ENCODE measurements around the gene MTHFD1L.

Gene MTHFD1L

DNA sequence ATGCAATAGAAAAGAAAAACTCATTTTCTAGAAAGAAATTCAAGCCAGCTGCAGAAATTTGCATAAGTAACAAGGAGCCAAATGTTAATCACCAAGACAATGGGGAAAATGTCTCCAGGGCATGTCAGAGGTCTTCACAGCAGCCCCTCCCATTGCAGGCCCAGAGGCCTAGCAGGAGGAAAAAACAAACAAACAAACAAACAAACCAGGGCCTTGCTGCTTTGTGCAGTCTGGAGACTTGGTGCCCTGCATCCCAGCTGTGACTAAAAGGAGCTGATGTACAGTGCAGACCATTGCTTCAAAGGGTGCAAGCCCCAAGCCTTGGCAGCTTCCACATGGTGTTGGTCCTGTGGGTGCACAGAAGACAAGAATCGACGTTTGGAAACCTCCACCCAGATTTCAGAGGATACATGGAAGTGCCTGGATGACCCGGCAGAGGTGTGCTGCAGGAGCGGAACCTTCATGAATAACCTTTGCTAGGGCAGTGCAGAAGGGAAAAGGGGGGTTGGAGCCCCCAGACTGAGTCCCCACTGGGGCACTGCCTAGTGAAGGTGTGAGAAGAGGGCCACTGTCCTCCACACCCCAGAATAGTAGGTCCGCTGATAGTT, 263.4 kb downstream of the MTHFD1L start:
- peaks cover 2% of the 10 kb centered on the region for H3K4me1 ChIP-seq (ENCODE audit: insufficient read depth, insufficient read length)
- no peak overlapping the region for H3K4me3 ChIP-seq (ENCODE audit: insufficient read length, low read depth)
- no peaks in the 10 kb centered on the region for H3K27me3 ChIP-seq (ENCODE audit: insufficient read depth, insufficient read length)
- peaks cover 11% of the 10 kb centered on the region; the same call in 1 of the 2 replicates for H3K9me3 ChIP-seq (ENCODE audit: insufficient read depth, low read length)
- H3K36me3 ChIP-seq (ENCODE audit: insufficient read depth, insufficient read length, low read length), result no peaks in the 10 kb centered on the region
- DNase-seq (ENCODE audit: low read depth, low spot score), result no peak
- no peak overlapping the region for H3K9ac ChIP-seq (ENCODE audit: insufficient read length, low read depth)
- TF ChIP-seq YY1 (IDR thresholded peaks at IDR 0.05; ENCODE audit: insufficient read depth, insufficient read length), result no peak
- TF ChIP-seq SUZ12 (IDR thresholded peaks at IDR 0.05; ENCODE audit: extremely low read depth, insufficient read depth, insufficient read length), result no peak
- no peak for TF ChIP-seq ZNF274 (IDR thresholded peaks at IDR 0.05; ENCODE audit: low read depth, low read length)

DNA sequence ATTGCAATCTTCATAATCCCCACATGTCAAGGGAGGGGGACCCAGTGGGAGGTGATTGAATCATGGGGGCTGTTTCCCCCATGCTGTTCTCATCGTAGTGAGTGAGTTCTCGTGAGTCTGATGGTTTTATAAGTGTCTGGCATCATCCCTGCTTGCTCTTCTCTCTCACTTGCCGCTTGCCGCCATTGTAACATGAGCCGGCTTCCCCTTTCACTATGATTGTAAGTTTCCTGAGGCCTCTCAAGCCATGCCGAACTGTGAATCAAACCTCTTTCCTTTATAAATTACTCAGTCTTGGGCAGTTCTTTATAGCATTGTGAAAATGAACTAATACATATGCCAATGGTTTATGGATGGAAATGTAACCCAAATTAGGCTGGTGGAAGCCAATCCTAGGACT, 264.8 kb downstream of the MTHFD1L start:
- H3K36me3 ChIP-seq (ENCODE audit: insufficient read depth, insufficient read length, low read length), result no peaks in the 10 kb centered on the region

DNA sequence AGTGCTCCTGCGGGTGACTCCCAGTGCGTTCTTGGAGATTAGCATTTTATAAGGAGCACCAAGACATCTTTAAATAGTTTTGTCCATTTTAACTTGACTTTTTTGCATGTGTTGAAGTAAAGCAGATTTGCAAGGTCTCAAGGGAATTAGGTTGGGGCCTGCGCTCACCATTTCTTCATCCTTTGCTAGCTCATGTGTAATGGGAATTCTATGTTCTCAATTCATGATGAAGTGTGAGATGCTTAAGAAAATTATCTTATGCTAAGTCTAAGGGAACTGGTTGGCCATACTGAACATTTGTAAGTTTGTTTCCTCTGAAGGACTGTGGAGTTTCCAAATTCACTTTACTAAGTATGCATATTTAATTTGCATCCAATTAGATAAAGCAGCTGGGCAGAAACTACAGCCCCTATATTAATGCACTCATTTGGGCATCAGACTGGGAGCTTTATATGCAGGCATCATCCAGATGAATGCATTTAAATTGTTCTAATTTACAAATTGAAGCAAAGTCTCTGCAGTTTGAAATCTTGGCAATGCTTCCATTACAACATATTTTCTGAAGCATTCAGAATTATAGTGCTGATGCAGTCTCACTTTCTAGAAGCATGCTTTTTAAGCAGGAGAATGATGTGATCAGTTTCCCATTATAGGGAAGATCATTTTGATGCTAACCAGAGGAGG, 266.0 kb downstream of the MTHFD1L start:
- peaks cover 19% of the 10 kb centered on the region; the same call in 1 of the 2 replicates for H3K9me3 ChIP-seq (ENCODE audit: insufficient read depth, low read length)
- peaks cover 2% of the 10 kb centered on the region for H3K4me1 ChIP-seq (ENCODE audit: insufficient read depth, insufficient read length)
- DNase-seq (ENCODE audit: low read depth, low spot score), result no peak
- no peaks in the 10 kb centered on the region for H3K36me3 ChIP-seq (ENCODE audit: insufficient read depth, insufficient read length, low read length)
- H3K9ac ChIP-seq (ENCODE audit: insufficient read length, low read depth), result no peak overlapping the region
- no peak overlapping the region for H3K4me3 ChIP-seq (ENCODE audit: insufficient read length, low read depth)
- TF ChIP-seq ZNF274 (IDR thresholded peaks at IDR 0.05; ENCODE audit: low read depth, low read length) (no peak), YY1 (IDR thresholded peaks at IDR 0.05; ENCODE audit: insufficient read depth, insufficient read length) (no peak), SUZ12 (IDR thresholded peaks at IDR 0.05; ENCODE audit: extremely low read depth, insufficient read depth, insufficient read length) (no peak)
- no peaks in the 10 kb centered on the region for H3K27me3 ChIP-seq (ENCODE audit: insufficient read depth, insufficient read length)

More for the DNA sequence above, 264.8 kb downstream of the MTHFD1L start:
- peaks cover 19% of the 10 kb centered on the region; the same call in 1 of the 2 replicates for H3K9me3 ChIP-seq (ENCODE audit: insufficient read depth, low read length)
- no peak for DNase-seq (ENCODE audit: low read depth, low spot score)
- H3K4me1 ChIP-seq (ENCODE audit: insufficient read depth, insufficient read length), result peaks cover 2% of the 10 kb centered on the region
- no peaks in the 10 kb centered on the region for H3K27me3 ChIP-seq (ENCODE audit: insufficient read depth, insufficient read length)
- no peak overlapping the region for H3K9ac ChIP-seq (ENCODE audit: insufficient read length, low read depth)
- no peak for TF ChIP-seq YY1 (IDR thresholded peaks at IDR 0.05; ENCODE audit: insufficient read depth, insufficient read length)
- no peak for TF ChIP-seq ZNF274 (IDR thresholded peaks at IDR 0.05; ENCODE audit: low read depth, low read length)
- TF ChIP-seq SUZ12 (IDR thresholded peaks at IDR 0.05; ENCODE audit: extremely low read depth, insufficient read depth, insufficient read length), result no peak
- no peak overlapping the region for H3K4me3 ChIP-seq (ENCODE audit: insufficient read length, low read depth)

DNA sequence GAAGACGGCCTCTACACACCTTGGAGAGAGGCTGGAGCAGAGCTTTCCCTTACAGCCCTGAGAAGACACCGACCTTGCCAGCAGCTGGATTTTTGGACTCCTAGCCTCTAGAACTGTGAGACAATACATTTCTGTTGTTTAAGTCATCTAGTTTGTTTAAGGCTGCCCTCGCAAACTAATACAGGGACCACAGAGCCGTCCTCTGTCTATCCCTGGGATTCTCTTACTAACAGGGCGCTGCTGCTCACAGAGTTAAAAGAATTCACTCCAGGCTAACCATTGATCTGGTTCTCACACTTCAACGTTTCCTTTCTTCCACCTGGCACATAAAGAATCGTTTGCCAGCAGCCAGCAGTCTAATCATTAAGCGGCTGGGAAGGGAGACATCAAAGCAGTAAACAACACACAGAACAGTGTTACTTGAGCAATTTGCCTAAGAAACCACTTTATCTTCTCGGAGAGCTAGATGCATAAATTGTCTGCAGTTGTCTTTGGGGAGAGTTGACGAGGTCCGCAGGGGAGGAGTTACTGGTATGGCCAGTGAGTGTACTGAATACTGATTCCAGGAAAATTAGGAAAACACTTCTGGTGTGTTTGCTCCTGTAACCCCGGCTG, 270.7 kb downstream of the MTHFD1L start:
- DNase-seq (ENCODE audit: low read depth, low spot score), result no peak
- no peak overlapping the region for H3K9ac ChIP-seq (ENCODE audit: insufficient read length, low read depth)
- TF ChIP-seq YY1 (IDR thresholded peaks at IDR 0.05; ENCODE audit: insufficient read depth, insufficient read length), result no peak
- TF ChIP-seq SUZ12 (IDR thresholded peaks at IDR 0.05; ENCODE audit: extremely low read depth, insufficient read depth, insufficient read length), result no peak
- no peak for TF ChIP-seq ZNF274 (IDR thresholded peaks at IDR 0.05; ENCODE audit: low read depth, low read length)

DNA sequence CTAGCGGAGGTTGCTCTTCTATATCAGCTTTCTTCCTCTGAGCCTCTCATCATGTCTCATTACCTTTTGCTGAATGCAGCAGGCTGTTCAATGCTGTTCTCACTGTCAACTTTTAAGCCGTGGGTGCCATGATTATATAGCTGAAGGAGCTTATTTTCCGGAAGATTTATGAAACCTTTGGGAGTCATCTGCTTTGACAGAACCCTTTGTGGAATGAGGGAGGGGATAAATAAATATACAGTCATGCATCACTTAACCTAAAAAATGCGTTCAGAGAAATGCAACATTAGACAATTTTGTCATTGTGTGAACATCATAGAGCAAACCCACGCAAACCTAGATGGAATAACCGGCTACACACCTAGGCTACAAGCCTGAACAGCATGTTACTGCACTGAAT, 272.0 kb downstream of the MTHFD1L start:
- Histone ChIP-seq H3K9ac (ENCODE audit: insufficient read length, low read depth) (no peak overlapping the region), H3K27me3 (ENCODE audit: insufficient read depth, insufficient read length) (no peaks in the 10 kb centered on the region), H3K9me3 (ENCODE audit: insufficient read depth, low read length) (peaks cover 9% of the 10 kb centered on the region; the same call in 1 of the 2 replicates), H3K4me3 (ENCODE audit: insufficient read length, low read depth) (no peak overlapping the region), H3K4me1 (ENCODE audit: insufficient read depth, insufficient read length) (peaks cover 4% of the 10 kb centered on the region), H3K36me3 (ENCODE audit: insufficient read depth, insufficient read length, low read length) (no peaks in the 10 kb centered on the region)
- no peak for DNase-seq (ENCODE audit: low read depth, low spot score)
- TF ChIP-seq YY1 (IDR thresholded peaks at IDR 0.05; ENCODE audit: insufficient read depth, insufficient read length) (no peak), SUZ12 (IDR thresholded peaks at IDR 0.05; ENCODE audit: extremely low read depth, insufficient read depth, insufficient read length) (no peak), ZNF274 (IDR thresholded peaks at IDR 0.05; ENCODE audit: low read depth, low read length) (no peak)

More for the DNA sequence above, 270.7 kb downstream of the MTHFD1L start:
- Histone ChIP-seq H3K36me3 (ENCODE audit: insufficient read depth, insufficient read length, low read length) (no peaks in the 10 kb centered on the region), H3K4me3 (ENCODE audit: insufficient read length, low read depth) (no peak overlapping the region), H3K9me3 (ENCODE audit: insufficient read depth, low read length) (peaks cover 9% of the 10 kb centered on the region; the same call in 1 of the 2 replicates), H3K4me1 (ENCODE audit: insufficient read depth, insufficient read length) (peaks cover 4% of the 10 kb centered on the region), H3K27me3 (ENCODE audit: insufficient read depth, insufficient read length) (no peaks in the 10 kb centered on the region)

DNA sequence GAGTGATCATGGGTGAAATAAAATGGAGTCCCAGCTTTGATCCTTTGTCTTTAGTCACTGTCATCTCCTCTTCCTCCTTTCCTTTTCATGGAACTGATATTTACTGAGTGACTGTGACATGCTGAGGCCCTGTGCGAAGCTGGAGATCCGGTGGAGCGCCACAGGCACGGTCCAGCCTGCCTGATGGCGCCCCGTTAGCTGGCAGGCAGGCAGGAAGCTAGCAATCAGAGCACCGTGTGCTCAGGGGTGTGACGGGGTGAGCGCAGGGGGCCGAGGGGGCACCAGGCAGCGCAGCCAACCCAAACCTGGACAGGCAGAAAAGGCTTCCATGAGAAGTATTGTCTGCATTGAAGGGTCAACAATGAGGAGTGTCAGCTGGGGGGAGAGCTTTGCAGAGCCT, 274.0 kb downstream of the MTHFD1L start:
- peaks cover 4% of the 10 kb centered on the region for H3K4me1 ChIP-seq (ENCODE audit: insufficient read depth, insufficient read length)
- no peak overlapping the region for H3K9ac ChIP-seq (ENCODE audit: insufficient read length, low read depth)
- TF ChIP-seq ZNF274 (IDR thresholded peaks at IDR 0.05; ENCODE audit: low read depth, low read length) (no peak), YY1 (IDR thresholded peaks at IDR 0.05; ENCODE audit: insufficient read depth, insufficient read length) (no peak), SUZ12 (IDR thresholded peaks at IDR 0.05; ENCODE audit: extremely low read depth, insufficient read depth, insufficient read length) (no peak)
- no peak overlapping the region for H3K4me3 ChIP-seq (ENCODE audit: insufficient read length, low read depth)
- H3K27me3 ChIP-seq (ENCODE audit: insufficient read depth, insufficient read length), result no peaks in the 10 kb centered on the region
- DNase-seq (ENCODE audit: low read depth, low spot score), result no peak
- no peaks in the 10 kb centered on the region for H3K36me3 ChIP-seq (ENCODE audit: insufficient read depth, insufficient read length, low read length)
- H3K9me3 ChIP-seq (ENCODE audit: insufficient read depth, low read length), result peaks cover 7% of the 10 kb centered on the region; the same call in 1 of the 2 replicates

DNA sequence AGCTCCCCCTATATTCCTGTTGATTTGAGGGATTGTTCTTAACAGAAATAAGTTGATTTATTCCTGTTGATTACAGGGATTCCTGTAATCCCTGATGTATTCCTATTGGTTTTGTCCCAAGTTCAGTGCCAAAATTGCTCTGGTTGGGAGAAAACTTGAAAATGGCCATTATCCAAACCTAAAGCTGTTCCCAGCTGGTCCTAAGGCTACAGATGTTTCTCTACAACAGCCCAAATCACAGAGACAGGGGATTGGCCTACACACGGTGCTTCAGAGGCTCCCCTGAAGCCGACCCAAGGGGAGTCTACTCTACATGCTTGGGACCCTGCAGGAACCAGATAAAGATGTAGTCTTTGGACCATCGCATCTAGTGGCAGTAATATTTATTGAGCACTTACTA, 275.3 kb downstream of the MTHFD1L start:
- Histone ChIP-seq H3K4me1 (ENCODE audit: insufficient read depth, insufficient read length) (peaks cover 4% of the 10 kb centered on the region), H3K9ac (ENCODE audit: insufficient read length, low read depth) (no peak overlapping the region), H3K36me3 (ENCODE audit: insufficient read depth, insufficient read length, low read length) (no peaks in the 10 kb centered on the region), H3K27me3 (ENCODE audit: insufficient read depth, insufficient read length) (no peaks in the 10 kb centered on the region), H3K4me3 (ENCODE audit: insufficient read length, low read depth) (no peak overlapping the region), H3K9me3 (ENCODE audit: insufficient read depth, low read length) (no peaks in the 10 kb centered on the region)
- no peak for DNase-seq (ENCODE audit: low read depth, low spot score)
- TF ChIP-seq SUZ12 (IDR thresholded peaks at IDR 0.05; ENCODE audit: extremely low read depth, insufficient read depth, insufficient read length), result no peak
- no peak for TF ChIP-seq ZNF274 (IDR thresholded peaks at IDR 0.05; ENCODE audit: low read depth, low read length)
- TF ChIP-seq YY1 (IDR thresholded peaks at IDR 0.05; ENCODE audit: insufficient read depth, insufficient read length), result no peak

All from NT2/D1 (cell line).